ENCODE data around the gene UBASH3B. TPM values are rescaled to one million over a fixed set of nuclear protein-coding genes. Genes with fewer than 3 reads are reported as not detected.

Gene UBASH3B
- total and polyA plus RNA-seq, 2 of the 13 experiments (the other 11 are each of a cell fraction or from before 2014, with no cell fraction given), result 4.4 to 7.6 TPM

- no peak overlapping the region for H3K27ac ChIP-seq (ENCODE audit: extremely low read length, insufficient read depth, low read length)
- H3K79me2 ChIP-seq (ENCODE audit: insufficient read depth, low read length), result no peaks in the 10 kb centered on the region
- POLR2A ChIA-PET, result no interaction called here
- H2AFZ ChIP-seq (ENCODE audit: low read length), result no peak overlapping the region
- H3K4me2 ChIP-seq (ENCODE audit: low read depth, low read length), result no peak overlapping the region
- DNase-seq (ENCODE audit: low spot score), result no peak
- H3K9me3 ChIP-seq (ENCODE audit: low read length), result no peaks in the 10 kb centered on the region
- CTCF ChIA-PET (ENCODE audit: low intra/inter-chr PET ratio, low total read pairs), result no interaction called here
- no peaks in the 10 kb centered on the region for H3K27me3 ChIP-seq (ENCODE audit: control insufficient read depth in 1 of 2, insufficient read depth in 2 of 2, low read length in 2 of 2)
- no peak for FAIRE-seq
- no peak for ATAC-seq
- TF ChIP-seq, protein P1, sequence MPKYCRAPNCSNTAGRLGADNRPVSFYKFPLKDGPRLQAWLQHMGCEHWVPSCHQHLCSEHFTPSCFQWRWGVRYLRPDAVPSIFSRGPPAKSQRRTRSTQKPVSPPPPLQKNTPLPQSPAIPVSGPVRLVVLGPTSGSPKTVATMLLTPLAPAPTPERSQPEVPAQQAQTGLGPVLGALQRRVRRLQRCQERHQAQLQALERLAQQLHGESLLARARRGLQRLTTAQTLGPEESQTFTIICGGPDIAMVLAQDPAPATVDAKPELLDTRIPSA (CRISPR knock-in tag; IDR thresholded peaks at IDR 0.05; ENCODE audit: borderline replicate concordance), result no peak
- WGBS (ENCODE audit: low lambda C conversion rate), result 92% methylated on average over 13 of the region's 13 CpGs
- H3K36me3 ChIP-seq (replicated peaks in 1 of 2; ENCODE audit: control insufficient read depth in 1 of 2, insufficient read depth in 2 of 2, low read length in 2 of 2), result peaks cover 6 to 9% of the 10 kb centered on the region in 2 experiments; a peak in 3 of 5 replicates
- BruUV-seq (replicated peaks), result no TSS peak
- no peaks in the 10 kb centered on the region for H3K4me1 ChIP-seq (ENCODE audit: insufficient read depth, low read length)
- no peaks in the 10 kb centered on the region for H4K20me1 ChIP-seq (ENCODE audit: insufficient read depth, low read length)
- intact Hi-C loops (cut with micrococcal nuclease; ENCODE audit: unreplicated experiment) (no loop called here), in situ Hi-C loops (cut with HindIII; ENCODE audit: extremely low pct_ligation_motif_present, low pct_unique_long_range_greater_than_20kb) (no loop called here)
- no peak overlapping the region for H3K9ac ChIP-seq (ENCODE audit: insufficient read depth, low read depth, low read length)
- H3K4me3 ChIP-seq (replicated peaks in 1 of 3; ENCODE audit: insufficient read depth in 1 of 3, low read depth in 2 of 3, low read length in 3 of 3), result no peak overlapping the region
Measured at GRCh38 chr11:122785031-122785541, 129.6 kb downstream of the UBASH3B start.

GRCh38 chr11:122786896-122787295 lies 131.4 kb downstream of the UBASH3B start:
- Histone ChIP-seq H3K27me3 (ENCODE audit: control insufficient read depth in 1 of 2, insufficient read depth in 2 of 2, low read length in 2 of 2) (no peaks in the 10 kb centered on the region), H3K4me2 (ENCODE audit: low read depth, low read length) (no peak overlapping the region), H2AFZ (ENCODE audit: low read length) (no peak overlapping the region), H3K36me3 (replicated peaks in 1 of 2; ENCODE audit: control insufficient read depth in 1 of 2, insufficient read depth in 2 of 2, low read length in 2 of 2) (peaks cover 6 to 7% of the 10 kb centered on the region in 2 experiments; a peak in 3 of 5 replicates), H3K4me1 (ENCODE audit: insufficient read depth, low read length) (no peaks in the 10 kb centered on the region), H4K20me1 (ENCODE audit: insufficient read depth, low read length) (no peaks in the 10 kb centered on the region), H3K9me3 (ENCODE audit: low read length) (no peaks in the 10 kb centered on the region), H3K27ac (ENCODE audit: extremely low read length, insufficient read depth, low read length) (no peak overlapping the region), H3K79me2 (ENCODE audit: insufficient read depth, low read length) (no peaks in the 10 kb centered on the region), H3K9ac (ENCODE audit: insufficient read depth, low read depth, low read length) (no peak overlapping the region), H3K4me3 (replicated peaks in 1 of 3; ENCODE audit: insufficient read depth in 1 of 3, low read depth in 2 of 3, low read length in 3 of 3) (no peak overlapping the region)
- 98% methylated on average over 7 of the region's 7 CpGs for WGBS (ENCODE audit: low lambda C conversion rate)
- intact Hi-C loops (cut with micrococcal nuclease; ENCODE audit: unreplicated experiment), result no loop called here
- ATAC-seq, result no peak
- in situ Hi-C loops (cut with HindIII; ENCODE audit: extremely low pct_ligation_motif_present, low pct_unique_long_range_greater_than_20kb), result no loop called here
- ChIA-PET CTCF (ENCODE audit: low intra/inter-chr PET ratio, low total read pairs) (no interaction called here), POLR2A (no interaction called here)
- DNase-seq (ENCODE audit: low spot score), result no peak
- no TSS peak for BruUV-seq (replicated peaks)
- TF ChIP-seq, protein P2, sequence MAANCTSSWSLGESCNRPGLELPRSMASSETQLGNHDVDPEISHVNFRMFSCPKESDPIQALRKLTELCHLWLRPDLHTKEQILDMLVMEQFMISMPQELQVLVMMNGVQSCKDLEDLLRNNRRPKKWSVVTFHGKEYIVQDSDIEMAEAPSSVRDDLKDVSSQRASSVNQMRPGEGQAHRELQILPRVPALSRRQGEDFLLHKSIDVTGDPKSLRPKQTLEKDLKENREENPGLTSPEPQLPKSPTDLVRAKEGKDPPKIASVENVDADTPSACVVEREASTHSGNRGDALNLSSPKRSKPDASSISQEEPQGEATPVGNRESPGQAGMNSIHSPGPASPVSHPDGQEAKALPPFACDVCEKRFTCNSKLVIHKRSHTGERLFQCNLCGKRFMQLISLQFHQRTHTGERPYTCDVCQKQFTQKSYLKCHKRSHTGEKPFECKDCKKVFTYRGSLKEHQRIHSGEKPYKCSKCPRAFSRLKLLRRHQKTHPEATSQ (CRISPR knock-in tag; IDR thresholded peaks at IDR 0.05; ENCODE audit: borderline replicate concordance), result no peak
- TF ChIP-seq, protein P3, sequence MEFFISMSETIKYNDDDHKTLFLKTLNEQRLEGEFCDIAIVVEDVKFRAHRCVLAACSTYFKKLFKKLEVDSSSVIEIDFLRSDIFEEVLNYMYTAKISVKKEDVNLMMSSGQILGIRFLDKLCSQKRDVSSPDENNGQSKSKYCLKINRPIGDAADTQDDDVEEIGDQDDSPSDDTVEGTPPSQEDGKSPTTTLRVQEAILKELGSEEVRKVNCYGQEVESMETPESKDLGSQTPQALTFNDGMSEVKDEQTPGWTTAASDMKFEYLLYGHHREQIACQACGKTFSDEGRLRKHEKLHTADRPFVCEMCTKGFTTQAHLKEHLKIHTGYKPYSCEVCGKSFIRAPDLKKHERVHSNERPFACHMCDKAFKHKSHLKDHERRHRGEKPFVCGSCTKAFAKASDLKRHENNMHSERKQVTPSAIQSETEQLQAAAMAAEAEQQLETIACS (CRISPR knock-in tag; IDR thresholded peaks at IDR 0.05), result no peak
- no peak for TF ChIP-seq ZNF703 (CRISPR knock-in tag; IDR thresholded peaks at IDR 0.05; ENCODE audit: borderline replicate concordance)
- TF ChIP-seq ZNF256 (CRISPR knock-in tag; conservative IDR thresholded peaks at IDR 0.05), result no peak
- FAIRE-seq, result no peak

Measured in HepG2 (cell line).